Measurements from ENCODE around the gene PFDN6.
A peak's percentile ranks its signal among the peaks of the same experiment; 100 is the strongest.
"Not testable (repeated sequence)": the region's sequence is repeated elsewhere in the genome, so short reads cannot be mapped to it uniquely, and the experiment has no call there.

Gene PFDN6

DNA sequence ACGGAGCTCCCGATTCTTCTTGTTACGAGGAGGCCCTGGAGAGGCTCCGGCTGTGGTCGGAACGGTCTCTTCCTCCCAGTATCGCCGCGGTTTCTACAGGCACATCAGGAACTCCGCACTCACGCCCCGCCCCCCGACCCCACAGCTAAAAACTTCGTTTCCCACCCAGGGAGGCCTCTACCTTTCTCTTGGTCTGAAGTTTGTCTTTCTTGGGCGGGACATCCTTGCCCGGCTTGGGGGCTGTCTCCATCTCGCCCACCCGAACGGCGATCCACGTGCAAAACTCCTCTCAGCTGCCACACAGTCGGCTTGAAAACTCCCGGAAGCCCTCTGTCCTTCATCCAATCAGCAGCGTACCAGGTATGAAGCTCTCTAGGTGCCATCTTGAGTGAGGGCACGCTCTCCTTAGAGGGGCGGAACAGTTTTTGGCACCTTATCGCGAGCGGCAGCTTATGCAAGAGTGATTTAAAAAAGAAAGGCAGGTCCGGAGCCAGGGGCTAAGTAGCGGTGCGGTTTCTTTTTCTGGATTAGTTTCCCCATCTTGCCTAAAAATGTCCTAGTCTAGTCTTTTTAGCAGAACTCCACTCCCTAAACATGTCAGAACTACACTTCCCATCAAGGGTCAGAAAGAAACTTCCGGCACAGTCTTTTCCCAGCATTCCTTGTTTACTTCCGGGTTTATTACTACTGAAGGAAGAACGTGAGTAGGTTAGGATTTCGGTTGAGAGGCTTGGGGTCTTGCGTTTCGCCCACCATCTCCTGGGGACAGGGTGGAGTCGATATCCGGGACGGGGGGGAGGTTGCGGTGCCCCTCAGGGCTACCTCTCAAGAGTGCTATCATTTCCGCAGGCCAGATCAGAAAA is at the start of gene PFDN6, which contains the start of gene WDR46:
PFDN6 (plus strand) TSS at position 681 of the 863 bp plus-strand sequence. CDS start 256 bp downstream, outside the sequence.
WDR46 (minus strand) TSS at position 319 of the 863 bp plus-strand sequence; CDS start at position 250, 69 bp downstream.
- peak; percentile 94 for DNase-seq (ENCODE audit: low spot score)

DNA sequence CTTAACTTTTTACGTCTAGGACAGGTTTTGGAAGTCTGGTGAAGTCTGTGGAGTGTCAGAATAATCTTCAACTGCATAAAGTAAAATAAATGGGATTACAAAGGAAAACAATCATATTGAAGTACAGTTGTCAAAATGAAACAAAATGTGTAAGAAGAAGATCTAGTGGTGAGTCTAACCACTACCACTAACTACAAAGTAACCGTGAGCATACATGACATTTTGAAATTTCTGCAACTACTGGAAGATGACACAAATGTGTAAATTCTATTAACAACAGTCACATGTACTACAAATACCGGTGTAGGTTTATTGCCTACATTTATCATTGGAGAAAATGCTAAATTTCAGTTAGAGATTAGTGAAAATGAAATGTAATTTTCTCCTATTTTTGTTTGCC is 47.4 kb upstream of the PFDN6 start:
- no peak for DNase-seq (ENCODE audit: low spot score)

DNA sequence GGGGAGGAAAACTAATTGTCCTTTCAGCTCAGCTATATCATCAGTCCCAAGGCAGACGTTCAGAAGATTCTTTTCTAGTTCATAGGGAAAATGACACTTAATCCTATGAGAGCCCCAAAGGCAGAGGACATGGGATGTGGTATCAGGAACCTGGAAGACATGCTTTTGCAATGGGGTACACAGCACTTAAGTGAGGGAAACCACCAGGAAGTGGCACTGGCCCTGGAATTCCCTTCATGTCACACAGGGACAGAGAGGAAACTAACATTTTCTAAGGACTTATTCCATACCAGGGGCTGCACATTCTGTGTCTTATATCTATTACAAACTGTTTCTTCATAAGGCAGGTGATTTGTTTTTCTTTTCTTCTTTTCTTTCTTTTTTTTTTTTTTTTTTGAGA is 45.9 kb upstream of the PFDN6 start:
- DNase-seq (ENCODE audit: low spot score), result no peak

DNA sequence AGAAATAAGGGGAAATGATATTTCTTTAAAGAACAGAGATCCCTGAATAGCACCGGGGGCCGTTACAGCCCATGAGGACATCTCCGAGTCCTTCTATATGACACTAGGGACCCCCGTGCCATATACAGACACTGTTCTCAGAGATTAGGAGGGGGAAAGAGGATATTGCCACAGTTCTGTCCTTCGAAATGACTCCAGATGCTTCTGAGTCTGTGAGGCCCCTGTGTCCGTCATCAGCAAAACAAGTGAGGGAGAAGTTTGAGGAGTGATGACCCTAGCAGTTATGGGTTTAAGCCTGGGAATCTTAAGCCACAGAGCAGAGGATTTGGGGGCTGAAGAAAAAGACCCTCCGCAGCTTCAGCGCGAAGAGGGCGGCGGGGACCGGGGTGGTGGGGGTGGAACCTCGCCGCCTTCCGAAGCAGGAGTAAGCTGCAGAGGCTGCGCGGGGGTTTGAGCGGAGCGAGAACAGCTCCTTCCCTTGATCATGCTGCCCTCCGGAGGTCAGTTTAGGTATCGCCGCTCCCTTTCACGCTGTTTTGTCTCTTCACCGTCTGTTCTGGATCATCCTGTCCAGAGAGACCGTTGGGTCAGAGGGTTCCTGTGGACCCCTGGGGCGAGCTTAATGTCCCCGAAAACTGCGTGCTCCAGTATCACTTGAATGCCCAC is 41.3 kb upstream of the PFDN6 start:
- peak; percentile 78 for DNase-seq (ENCODE audit: low spot score)

DNA sequence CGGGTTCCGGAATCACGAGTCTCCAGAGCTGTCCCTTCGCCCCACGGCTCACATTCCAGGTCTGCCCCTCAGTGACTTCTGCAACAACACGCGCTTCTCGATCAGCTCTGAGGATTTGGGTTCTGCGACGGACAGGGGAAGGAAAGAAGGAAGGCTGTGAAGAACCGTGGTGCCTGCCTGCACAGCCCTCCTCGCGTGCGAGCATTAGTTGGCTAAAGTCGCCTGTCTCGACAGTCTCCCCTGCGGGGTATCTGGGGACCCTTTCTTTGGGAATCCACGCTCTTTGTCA is 40.8 kb upstream of the PFDN6 start:
- DNase-seq (ENCODE audit: low spot score), result no peak

DNA sequence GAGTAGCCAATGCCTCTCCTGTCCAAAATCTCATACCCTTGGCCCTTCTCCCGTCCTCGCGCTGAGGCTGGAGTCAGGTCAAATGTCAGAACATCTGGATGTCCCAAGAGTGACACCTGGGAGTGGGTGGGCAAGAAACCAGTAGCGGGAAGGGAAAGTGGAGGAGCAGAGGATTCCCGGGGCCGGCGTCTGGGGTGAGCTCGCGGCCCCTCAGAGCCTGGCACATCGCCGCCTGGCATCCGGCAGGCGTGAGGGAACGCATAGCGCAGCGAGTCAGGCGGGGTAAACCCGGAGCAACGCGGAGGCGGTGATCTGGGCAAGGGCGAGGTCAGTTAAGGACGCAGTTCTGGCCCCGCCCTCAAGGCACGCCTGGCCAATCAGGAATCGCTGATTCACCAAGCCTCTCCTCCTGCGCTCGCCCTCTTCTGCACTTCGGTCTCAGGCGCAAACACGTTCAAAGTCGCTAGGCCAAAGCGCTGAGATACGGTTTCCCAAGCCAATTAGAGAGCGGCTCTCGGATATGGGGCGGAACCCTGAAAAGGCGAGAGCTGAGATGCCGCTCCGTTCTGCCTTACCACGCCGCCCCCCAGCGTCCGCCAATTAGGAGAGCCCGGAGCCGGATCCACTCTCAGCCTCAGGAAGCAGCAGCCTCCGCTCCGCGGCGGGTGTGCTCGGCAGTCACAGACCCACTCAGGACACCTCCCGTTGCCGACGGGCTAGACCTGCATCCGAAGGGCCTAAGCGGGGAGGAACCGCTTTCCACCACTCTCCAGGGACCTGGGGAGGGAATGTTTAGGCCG is 40.3 kb upstream of the PFDN6 start:
- peak; percentile 89 for DNase-seq (ENCODE audit: low spot score)

DNA sequence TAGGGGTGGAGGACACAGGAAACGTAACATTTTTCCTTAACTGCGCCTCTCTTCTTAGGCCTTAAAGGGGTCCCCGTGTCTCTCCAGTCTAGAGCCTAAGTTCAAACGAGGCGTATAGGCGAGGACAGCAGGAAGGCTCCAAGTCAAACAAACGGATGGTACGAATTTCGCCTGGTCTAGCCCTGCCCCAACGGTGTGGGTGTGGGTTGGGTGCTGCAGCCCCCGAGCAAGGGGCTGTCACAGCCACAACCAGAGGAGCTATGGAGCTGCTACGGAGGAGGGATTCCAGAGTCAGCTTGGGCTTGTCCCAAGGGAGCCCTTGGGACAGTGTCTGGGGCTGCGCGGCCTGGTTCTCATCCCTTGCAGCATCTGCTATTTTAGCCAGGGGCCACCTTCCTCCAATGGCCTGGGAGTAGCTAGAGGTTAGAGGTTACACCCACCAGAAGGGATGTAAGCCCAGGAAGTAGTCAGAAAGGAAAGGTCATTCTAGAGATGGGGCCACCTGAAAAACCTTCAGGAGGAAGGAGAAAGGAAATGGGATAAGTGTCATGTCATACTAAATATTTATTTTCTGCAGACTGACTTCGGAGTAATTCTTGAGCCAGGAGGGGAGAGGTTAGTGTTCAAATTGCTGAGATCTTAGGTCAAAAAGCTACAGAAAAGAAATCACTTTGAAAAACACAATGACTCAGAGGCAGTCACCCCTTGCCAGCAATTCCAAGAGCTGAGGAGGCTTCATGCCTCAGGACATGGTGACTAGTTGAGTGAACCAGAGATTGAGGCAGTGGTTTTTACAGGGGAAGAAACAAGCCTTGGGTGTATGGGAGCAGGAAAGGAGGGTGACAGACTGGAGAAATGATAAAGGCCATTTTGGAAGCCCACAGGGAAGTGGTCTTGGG is 39.4 kb upstream of the PFDN6 start:
- DNase-seq (ENCODE audit: low spot score), result peak; percentile 11

DNA sequence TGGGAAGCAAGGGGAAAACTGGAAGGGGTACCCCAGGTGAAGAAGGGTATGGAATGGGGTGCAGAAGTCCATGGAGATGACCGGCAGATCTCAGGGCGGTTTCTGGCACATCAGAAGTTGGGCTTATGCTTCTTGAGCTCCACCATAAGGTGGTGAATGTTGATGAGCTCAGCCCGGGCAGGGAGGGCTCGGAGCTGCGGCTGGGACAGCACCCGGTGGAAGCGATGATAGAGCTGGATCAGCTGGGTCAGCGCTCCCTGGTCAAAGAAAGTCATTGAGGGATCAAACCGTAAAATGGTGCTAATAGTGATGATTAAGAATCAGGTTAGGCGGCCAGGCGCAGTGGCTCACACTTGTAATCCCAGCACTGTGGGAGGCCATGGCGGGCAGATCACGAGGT is 38.7 kb upstream of the PFDN6 start:
- DNase-seq (ENCODE audit: low spot score), result no peak

DNA sequence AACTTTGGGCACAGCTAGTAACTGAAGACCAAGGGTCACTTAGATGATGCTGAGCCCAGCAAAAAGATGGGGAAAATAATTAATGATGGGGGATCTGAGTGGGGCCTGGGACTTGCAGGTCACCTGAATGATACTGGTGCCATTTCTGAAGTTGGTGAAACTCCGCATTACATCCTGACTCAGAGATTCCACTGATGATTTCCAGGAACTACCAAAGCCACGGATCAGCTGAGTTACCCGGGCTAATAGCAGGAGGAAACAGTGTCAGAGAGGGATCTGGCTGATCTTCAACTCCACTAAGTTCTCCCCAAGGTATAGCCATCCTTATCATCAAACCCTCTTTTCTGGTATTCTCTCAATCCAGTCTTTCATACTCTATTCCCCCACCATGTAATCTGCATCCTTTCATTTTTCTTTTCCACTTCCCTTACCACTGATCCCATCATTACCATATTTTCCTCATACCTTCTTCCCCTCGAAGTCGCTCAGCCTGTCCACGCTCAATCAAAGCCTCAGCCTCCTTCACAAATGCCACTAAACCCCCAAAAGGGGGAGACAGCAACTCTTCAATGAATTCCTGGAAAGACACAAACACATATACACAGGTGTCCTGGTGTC is 37.9 kb upstream of the PFDN6 start:
- DNase-seq (ENCODE audit: low spot score), result no peak

DNA sequence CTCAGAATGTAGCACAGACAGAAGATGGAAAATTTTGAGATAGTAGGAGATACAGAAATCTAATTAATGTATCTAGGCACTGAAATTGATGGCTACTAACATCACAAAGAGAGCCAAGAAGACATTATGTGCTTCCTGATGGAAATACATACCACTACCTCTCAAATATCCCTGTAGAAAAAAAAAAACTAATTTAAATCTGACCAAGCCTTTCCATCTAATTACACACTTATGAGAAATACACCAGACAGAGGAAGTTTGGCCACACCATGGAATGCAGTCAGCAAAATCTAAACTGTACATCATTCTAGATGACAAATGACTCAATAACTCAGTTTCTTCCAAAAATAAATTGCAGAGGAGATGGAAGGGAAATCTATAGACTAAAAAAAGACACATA is 36.6 kb upstream of the PFDN6 start:
- no peak for DNase-seq (ENCODE audit: low spot score)

DNA sequence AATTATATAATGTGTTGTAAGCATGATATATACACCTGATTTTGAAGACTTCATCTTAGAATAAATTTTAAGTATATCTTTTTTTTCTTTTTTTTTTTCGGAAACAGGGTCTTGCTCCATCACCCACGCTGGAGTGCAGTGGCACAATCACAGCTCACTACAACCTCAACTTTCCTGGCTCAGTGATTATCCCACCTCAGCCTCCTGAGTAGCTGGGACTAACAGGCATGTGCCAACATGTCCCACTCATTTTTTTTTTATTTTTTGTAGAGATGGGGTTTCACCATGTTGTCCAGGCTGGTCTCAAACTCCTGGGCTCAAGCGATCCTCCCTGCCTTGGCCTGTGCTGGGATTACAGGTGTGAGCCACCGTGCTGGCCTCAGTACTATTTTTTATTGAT is 34.8 kb upstream of the PFDN6 start:
- DNase-seq (ENCODE audit: low spot score), result no peak

DNA sequence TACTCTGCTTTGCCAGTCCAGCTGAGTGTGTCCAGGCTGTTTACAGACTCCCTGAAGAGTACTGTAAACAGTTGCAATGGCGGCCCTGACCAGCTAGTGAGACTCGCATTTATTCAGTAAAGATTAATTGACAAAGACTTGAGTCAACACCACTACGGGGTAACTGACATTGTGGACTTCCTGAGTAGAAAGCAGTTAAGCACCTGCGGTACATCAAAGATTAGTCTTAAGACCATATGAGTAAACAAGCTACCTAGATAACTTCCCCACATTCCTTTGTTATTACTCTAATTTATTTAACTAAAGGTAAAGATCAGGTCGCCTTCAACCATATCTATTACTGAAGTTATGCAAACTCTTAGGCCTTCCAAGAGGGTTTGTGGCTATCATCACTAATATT is 30.4 kb upstream of the PFDN6 start:
- no peak for DNase-seq (ENCODE audit: low spot score)

DNA sequence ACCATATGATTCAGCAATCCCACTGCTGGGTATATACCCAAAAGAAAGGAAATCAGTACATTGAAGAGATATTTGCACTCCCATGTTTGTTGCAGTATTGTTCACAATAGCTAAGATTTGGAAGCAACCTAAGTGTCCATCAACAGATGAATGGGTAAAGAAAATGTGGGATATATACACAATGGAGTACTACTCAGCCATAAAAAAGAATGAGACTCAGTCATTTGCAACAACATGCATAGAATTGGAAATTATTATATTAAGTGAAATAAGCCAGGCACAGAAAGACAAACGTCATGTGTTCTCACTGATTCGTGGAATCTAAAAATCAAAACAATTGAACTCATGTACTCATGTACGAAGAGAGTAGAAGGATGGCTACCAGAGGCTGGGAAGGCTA is 26.9 kb upstream of the PFDN6 start:
- not testable (repeated sequence) for DNase-seq (ENCODE audit: low spot score)

DNA sequence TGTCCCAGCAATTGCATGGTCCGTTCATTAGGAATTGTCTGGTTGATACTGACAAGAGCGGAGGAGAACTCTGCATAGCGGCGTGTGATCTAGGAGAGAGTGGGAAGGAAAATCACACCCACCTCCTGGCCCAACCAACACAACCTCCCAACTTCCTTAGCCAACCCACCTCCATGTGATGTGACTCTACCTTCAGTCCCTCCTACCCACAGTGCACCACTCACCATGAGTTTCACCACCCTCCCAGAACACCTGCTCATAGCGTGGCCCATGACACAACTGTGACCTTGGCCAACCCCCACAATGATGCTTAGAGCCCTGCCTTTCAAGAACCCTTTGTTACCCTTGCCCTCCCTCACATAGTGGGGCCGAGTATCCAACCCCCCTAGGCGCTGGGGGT is 25.4 kb upstream of the PFDN6 start:
- no peak for DNase-seq (ENCODE audit: low spot score)

DNA sequence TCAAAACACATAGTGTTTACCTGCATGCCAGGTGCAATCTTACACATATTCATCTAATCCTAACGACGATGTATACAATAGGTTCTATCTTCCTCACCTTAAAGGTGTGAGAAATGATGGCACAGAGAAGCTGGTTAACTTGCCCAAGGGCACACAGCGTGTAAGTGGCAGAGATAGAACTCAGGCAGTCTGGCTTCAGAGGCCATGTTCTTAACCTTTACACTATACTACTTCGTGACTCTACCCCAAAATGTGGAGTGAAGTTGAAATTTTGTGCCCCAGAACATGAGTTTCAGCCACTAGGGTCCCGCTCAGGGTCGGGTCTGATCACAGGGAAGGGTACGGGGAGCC is 18.3 kb upstream of the PFDN6 start:
- DNase-seq (ENCODE audit: low spot score), result no peak

DNA sequence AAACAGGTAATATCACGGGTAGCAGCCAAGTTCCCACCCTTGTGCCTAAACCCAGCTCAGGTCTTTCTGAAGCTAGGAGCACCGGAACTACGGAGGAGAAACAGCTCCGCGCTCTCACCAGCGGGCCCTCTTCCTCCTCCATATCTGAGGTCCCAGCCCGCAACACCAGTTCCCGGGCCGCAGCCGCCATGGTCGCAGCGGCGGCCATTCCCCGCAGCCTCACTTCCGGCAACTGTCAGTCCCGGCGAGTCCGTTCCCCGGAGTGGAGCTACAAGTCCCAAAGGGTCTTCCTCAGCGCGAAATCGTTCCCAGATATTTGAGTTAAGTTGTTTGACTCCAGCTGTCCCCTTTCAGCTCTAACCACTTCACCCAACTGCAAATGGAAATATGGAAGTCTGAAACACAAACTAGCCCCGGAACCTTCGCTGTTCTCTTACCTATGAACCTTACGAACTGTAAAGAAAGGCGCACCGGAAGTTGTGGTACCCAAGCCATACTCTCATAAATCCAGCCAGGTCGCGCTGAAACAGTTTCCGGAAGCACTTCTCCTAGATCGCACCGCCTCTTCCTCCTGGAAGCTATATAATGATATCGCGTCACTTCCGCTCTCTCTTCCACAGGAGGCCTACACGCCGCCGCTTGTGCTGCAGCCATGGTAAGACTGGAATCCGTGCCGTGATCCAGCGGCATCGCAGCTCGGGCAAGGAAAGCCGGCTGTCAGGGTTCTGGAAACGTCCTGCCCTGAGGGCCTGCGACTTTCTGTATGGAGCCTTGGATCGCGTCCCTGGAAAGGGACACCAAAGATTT is 17.7 kb upstream of the PFDN6 start, which contains the start of the genes RPS18 and VPS52:
RPS18 (plus strand) TSS at position 608 of the 807 bp plus-strand sequence; CDS start at position 653, 45 bp downstream.
VPS52 (minus strand) TSS at position 409 of the 807 bp plus-strand sequence; CDS start at position 208, 201 bp downstream.
- peak; percentile 87 for DNase-seq (ENCODE audit: low spot score)

DNA sequence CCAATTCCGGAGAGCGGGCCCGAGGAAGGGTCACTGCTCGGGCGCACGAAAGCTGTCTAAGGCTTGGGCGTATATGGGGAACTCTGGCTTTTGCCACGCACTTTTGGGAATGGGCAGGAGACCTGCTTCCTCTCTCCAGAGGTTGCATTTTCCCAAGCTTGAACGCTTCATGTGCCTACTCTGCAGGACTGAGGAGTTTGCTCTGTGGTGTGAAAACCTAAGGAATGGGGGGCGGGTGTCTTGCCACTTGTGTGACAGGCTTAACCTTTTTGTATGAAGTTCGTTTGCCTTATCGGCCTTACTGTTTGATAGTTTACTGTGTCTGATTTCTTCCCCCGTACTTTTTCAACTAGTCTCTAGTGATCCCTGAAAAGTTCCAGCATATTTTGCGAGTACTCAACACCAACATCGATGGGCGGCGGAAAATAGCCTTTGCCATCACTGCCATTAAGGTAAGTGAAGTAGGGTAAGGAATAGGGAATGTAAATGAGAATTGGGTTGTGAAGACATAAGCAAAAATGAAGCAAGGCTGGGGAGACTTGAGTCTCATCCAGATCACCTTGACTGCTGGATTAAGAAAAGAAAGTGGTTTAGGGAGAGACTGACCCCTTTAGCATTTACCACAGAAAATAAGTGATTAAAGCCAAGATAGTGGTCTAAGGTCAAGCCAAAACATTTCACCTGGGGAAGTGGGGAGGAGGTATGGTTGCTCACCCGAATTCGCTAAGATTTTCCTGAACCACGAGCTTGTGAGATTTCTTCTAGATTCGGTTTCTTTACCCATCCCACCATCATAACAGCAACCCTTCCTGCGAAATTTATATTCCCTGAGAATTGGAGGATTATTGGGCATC is 16.9 kb upstream of the PFDN6 start:
- DNase-seq (ENCODE audit: low spot score), result no peak

DNA sequence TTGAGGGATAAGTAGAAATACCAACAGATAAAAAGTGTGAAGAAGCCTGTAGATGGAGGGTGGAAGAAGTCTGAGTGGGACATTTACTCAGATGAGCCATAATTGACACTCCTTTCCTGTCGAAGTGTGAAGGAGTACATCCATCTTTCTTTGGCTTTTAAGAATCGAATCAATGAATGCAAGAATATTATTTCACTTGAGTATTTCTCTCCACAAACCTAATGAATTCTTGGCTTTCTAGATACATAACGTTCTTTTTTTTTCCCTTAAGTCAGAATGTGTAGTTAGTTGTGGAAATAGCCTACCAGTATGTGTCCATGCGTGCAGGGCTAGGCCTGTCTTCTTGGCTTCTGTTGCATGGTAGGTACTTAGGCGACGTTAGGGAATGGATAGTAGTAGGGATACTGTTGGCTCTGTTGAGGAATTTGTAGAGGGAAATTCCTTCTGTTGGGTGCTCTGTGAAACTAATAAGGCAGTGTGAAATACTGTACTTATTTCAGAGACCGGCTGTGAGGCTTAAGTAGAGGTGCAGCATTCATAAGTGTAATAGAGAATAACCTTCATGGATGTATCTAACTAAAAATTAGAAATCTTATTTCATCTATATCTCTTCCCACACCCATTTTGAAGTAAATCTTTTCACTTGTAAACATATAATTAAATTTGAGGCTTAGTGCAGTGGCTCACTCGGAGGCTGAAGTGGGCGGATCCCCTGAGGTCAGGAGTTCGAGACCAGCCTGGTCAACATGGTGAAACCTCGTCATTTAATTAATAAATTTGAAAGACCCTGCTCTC is 16.1 kb upstream of the PFDN6 start:
- no peak for DNase-seq (ENCODE audit: low spot score)

Data from iPS-NIHi11 (cell line).